GM18858 (cell line): ENCODE measurements around the gene FLNA.
"Not testable (repeated sequence)": the region's sequence is repeated elsewhere in the genome, so short reads cannot be mapped to it uniquely, and the experiment has no call there.

Experiments
- ATAC-seq: cut with Tn5 transposase; IDR thresholded peaks from one replicate; pipeline ENCODE4 v1.9.1; 2021; ENCODE audit not compliant: unreplicated experiment

The FLNA gene

DNA sequence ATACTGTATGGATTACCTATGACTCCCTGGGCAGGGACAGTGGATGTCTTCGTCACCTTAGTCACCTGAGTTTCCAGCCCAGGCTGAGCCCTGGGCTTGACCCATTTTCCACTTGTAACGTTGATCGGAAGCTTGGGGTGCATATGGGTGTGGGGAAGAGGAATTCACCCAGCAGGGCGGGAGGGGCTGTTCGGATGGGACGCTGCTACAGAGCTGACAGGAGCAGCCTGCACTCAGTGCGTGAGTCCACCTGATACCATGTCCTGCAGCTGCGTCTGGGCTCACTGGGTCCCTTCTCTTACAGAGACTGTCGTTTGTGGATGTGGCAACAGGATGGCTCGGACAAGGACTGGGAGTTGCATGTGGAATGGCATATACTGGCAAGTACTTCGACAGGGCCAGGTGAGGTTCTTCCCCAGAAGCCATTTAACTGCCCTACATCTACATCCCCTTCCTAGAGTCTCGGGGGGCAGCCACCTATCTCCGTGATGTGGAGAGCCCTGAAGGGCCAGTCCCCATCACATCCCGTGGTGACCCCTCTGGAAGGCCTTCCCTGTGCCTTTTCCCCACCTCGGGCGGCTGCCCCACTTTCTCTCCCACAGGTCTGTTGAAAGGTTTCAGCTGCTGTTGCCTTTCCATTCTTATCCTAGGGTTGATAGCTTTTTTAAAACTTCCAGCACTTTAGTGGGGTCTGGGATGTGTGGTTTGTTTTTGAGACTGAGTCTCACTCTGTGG, 65.2 kb downstream of the FLNA start:
- ATAC-seq = no peak

DNA sequence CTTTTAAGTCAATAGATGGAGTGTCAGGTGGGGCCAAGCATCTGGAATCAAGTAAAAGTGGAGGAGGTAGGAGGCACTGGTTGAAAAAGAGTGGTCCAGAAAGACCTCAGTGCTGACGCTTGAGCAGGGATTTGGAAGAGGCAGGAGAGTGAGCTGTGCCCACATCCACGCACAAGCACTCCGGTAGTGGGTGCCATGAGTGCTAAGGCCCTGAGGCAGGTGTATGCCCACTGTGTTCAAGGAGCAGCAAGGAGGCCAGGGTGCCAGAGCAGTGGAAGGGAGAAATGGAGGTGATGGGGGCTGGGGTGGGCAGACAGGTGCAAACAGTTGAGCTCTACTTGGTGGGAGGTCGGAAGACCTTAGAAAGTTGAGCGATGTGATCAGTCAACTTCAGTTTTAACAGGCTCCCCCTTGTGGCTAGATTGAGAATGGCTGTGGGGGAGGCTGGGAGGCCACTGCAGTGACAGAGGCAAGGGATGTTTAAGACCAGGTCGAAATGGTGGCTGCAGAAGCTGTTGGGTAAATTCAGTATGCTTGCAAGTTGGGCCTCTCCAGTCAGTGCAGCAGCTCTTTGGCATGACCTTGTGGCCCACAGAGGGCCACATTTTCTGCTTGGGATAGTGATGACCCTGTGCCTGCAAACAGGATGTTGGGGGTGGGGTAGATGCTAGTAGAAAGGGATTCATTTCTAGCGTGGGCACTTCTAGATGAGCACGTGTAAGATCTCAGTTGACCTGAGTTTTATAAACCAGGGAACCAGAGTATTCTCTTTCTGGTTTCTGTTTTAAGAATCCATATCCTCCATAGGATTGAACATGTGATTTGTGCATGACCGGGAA, 66.1 kb downstream of the FLNA start:
- no peak for ATAC-seq

DNA sequence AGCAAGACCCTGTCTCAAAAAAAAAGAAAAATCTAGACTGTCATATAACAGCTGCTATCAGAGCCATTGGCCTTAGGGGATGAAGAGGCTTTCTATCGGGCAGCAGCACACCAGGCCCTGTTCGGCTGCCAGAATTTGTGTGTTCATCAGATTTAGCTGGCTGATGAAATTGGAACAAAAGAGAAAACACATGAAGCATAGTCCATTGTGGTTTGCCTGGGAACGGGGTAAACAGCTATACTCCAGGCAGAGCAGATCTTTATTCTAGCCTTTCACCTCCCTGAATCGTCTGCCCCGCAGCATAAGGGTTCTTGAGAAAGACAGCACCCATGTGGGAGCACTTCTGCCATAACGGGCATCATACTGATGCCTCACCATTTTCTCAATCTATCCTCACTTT, 67.2 kb downstream of the FLNA start:
- no peak for ATAC-seq

DNA sequence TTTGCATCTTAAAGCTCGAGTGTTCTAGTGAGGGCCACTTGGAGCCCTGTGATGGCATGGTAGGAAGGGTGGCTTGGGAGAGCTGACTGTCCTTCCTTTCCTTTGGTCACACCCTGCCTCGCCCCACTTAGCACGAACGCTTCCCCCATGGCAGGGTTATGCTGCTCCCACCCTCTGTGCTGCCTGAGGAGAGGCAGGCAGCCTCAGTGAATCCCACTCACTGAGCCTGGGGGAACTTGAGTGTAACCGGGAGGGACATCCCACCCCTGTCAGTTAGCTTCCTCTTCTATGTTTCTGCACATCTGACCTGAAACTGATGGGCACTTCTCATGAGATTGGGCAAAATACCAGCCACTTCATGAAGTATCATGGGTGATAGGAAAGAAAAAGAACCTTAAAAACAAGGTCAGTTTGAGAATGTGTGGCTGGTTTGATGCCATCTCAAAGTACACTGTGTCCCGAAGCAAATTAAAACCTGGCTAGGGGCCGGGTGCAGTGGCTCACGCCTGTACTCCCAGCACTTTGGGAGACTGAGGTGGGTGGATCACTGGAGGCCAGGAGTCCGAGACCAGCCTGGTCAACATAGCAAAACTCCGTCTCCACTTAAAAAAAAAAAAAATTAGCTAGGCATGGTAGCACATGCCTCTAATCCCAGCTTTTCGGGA, 68.8 kb downstream of the FLNA start:
- no peak for ATAC-seq

DNA sequence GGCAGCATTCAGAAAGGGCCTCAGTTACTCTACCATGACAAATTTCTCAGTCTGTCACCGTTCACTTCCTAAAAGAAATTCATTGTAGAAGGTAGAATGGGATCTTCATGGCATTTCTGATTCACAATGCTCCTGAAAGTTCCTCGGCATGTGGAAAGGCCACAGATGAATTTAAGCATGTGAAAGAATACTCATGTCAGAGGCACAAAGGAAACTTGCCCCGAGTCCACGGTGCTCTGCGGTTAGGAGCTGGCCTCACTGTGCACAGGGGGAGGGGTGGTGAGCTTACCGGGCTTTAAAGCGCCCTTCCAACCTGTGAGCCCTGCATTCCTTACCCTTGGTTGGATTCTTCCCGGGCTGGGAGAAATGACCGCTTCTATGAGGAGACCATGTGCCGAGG, 69.6 kb downstream of the FLNA start:
- ATAC-seq = no peak

DNA sequence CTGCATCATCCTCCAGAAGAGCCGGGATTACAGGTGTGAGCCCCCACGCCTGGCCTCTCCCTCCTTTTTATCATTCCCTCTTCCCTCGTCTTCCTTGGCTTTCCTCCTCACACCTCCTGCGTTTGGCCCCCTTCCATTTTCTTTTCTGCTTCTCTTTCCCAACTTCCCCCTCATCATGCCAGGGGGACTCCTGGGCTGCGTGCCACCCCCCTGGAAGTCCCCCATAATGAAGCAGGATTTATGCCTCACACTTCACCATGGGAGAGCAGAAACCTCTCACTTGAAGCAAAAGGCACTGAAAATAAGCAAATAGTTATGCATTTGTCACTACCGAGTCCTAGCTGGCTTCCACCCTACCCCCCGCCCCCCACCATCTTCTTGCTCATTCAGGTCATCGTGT, 71.0 kb downstream of the FLNA start:
- ATAC-seq = no peak

DNA sequence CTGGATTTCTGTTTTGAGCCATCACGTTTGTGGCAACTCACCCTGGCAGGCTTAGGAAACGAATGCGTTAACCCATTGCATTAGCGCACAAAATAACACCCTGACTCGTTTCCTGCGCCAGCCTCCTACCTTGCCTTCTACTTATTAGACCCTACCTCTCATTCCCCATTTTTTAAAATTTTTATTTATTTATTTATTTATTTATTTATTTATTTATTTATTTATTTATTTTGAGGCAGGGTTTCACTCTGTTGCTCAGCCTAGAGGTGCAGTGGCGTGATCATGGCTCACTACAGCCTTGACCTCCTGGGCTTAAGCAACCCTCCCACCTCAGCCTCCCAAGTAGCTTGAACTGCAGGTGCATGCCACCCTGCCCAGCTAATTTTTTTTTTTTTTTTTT, 71.4 kb downstream of the FLNA start:
- ATAC-seq = not testable (repeated sequence)

DNA sequence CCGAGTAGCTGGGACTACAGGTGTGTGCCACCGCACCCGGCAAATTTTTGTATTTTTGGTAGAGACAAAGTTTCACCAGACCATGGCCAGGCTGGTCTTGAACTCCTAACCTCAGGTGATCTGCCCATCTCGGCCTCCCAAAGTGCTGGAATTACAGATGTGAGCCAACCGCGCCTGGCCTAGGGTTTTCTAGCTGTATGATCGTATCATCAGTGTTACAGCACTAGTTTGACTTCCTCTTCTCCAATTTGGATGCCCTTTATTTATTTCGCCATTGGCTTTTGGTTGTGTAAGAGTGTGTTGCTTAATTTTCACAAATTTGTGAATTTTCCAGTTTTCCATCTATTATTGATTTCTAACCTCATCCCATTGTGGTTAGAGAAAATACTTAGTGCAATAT, 73.6 kb downstream of the FLNA start:
- ATAC-seq = no peak
